Sigmoid colon (tissue), 7 donors: ENCODE results near the gene ZFP64. TPM values are rescaled to one million over a fixed set of nuclear protein-coding genes. Genes with fewer than 3 reads are reported as not detected.

Experiments used
- DNase-seq: peaks from one replicate; pipeline ENCODE4 v3.0.0-alpha.2; 2019
- H3K27ac ChIP-seq, 4 donors: fragments of 200-600 bp; sonication (generic); one replicate each; pipeline ENCODE4 v1.5.1; 2016 to 2019; ENCODE audit warnings: mild to moderate bottlenecking in 1 of 4
- H3K27me3 ChIP-seq, 3 donors: fragments of 200-600 bp; sonication (generic); one replicate each; pipeline ENCODE4 v1.5.1; 2019; ENCODE audit warnings: mild to moderate bottlenecking in 1 of 3
- H3K36me3 ChIP-seq, 4 donors: fragments of 200-600 bp; sonication (generic); one replicate each; pipeline ENCODE4 v1.5.1; 2016 to 2019
- H3K4me1 ChIP-seq, 4 donors: fragments of 200-600 bp; sonication (generic); one replicate each; pipeline ENCODE4 v1.5.1; 2017 to 2019
- H3K4me3 ChIP-seq, 4 donors: fragments of 200-600 bp; sonication (generic); one replicate each; pipeline ENCODE4 v1.5.1; 2017 to 2019; ENCODE audit warnings: mild to moderate bottlenecking in 2 of 4, moderate library complexity in 1 of 4
- H3K9me3 ChIP-seq, 4 donors: fragments of 200-600 bp in 3 of 4; sonication (generic) in 3 of 4; one replicate each; pipeline versions ENCODE4 v1.5.1 to v1.6.1; 2013 to 2019
- CTCF ChIP-seq, 4 experiments: fragments of 450-650 bp in 3 of 4; fragments of 200-600 bp in 1 of 4; IDR thresholded peaks; one replicate each; pipeline ENCODE4 v1.5.1; 2016 to 2019; ENCODE audit warnings: antibody characterized with exemption in 4 of 4, mild to moderate bottlenecking in 3 of 4, moderate library complexity in 2 of 4
- EP300 ChIP-seq, 4 donors: sonication (generic); formaldehyde crosslinking; IDR thresholded peaks; one replicate each; pipeline ENCODE4 v1.6.1; 2017; ENCODE audit warnings: antibody characterized with exemption in 4 of 4
- POLR2A ChIP-seq, 2 donors: fragments of 450-650 bp; IDR thresholded peaks; one replicate each; pipeline ENCODE4 v1.6.1; 2016; ENCODE audit warnings: antibody characterized with exemption in 2 of 2, mild to moderate bottlenecking in 2 of 2, moderate library complexity in 2 of 2
- POLR2AphosphoS5 ChIP-seq, 4 donors: sonication (generic); formaldehyde crosslinking; IDR thresholded peaks; one replicate each; pipeline ENCODE4 v1.6.1; 2017; ENCODE audit warnings: antibody characterized with exemption in 4 of 4
- WGBS, 2 donors: extraction: QIAGEN DNeasy Blood & Tissue Kit; methylation state at CpG; one replicate each; pipeline ENCODE4 v1.1.7; 2013; 5-methylcytosine and 5-hydroxymethylcytosine counted together
- intact Hi-C: fragments of 100-400 bp; cut with DNase I; formaldehyde crosslinking; loops from one replicate; pipeline ENCODE4 v1.15.1; 2023
- polyA plus RNA-seq, 3 donors: library from polyadenylated mRNA; stranded (reverse); fragments of 200-250 nt; gene quantifications; one replicate each; pipeline ENCODE4 v1.2.3, GENCODE V29; 2013
- total RNA-seq, 4 donors: library from RNA; depleted of rRNA; stranded (reverse); fragments of >200 nt; gene quantifications; one replicate each; pipeline ENCODE4 v1.1.0, GENCODE V29; 2016
- donor health status: healthy with polysubstance abuse.
- donor health status: Bipolar disorder and iron deficiency.
- donor health status: healthy.

The ZFP64 gene
- total and polyA plus RNA-seq, 7 donors: 5.4 to 20.5 (median 9.6) TPM

GRCh38 chr20:52172392-52173047, 19.1 kb downstream of the ZFP64 start:
- Histone ChIP-seq H3K4me3 (no peak overlapping the region), H3K9me3 (no peaks in the 10 kb centered on the region), H3K36me3 (peaks cover 0 to 30% (median 9%) of the 10 kb centered on the region in 4 donors), H3K27ac (no peak overlapping the region), H3K4me1 (no peaks in the 10 kb centered on the region), H3K27me3 (no peaks in the 10 kb centered on the region)
- DNase-seq: no peak
- intact Hi-C loops: no loop called here
- TF ChIP-seq CTCF (IDR thresholded peaks at IDR 0.05) (no peak), EP300 (IDR thresholded peaks at IDR 0.05) (no peak), POLR2AphosphoS5 (IDR thresholded peaks at IDR 0.05) (no peak), POLR2A (IDR thresholded peaks at IDR 0.05) (no peak)
- 82 to 86% methylated on average over 9 of the region's 9 CpGs for WGBS, 2 donors

- peaks cover 0 to 35% (median 9%) of the 10 kb centered on the region in 4 donors for H3K36me3 ChIP-seq
- DNase-seq: no peak
- intact Hi-C loops: no loop called here
- H3K9me3 ChIP-seq: no peaks in the 10 kb centered on the region
- TF ChIP-seq POLR2A (IDR thresholded peaks at IDR 0.05) (no peak), POLR2AphosphoS5 (IDR thresholded peaks at IDR 0.05) (no peak), CTCF (IDR thresholded peaks at IDR 0.05) (no peak), EP300 (IDR thresholded peaks at IDR 0.05) (no peak)
- H3K4me3 ChIP-seq: no peak overlapping the region
- WGBS, 2 donors: 96 to 98% methylated on average over 8 of the region's 8 CpGs
- H3K4me1 ChIP-seq: no peaks in the 10 kb centered on the region
- no peaks in the 10 kb centered on the region for H3K27me3 ChIP-seq
- no peak overlapping the region for H3K27ac ChIP-seq
Observed at GRCh38 chr20:52171025-52171424, 20.6 kb downstream of the ZFP64 start.

GRCh38 chr20:52168116-52168515, 23.5 kb downstream of the ZFP64 start:
- DNase-seq: no peak
- TF ChIP-seq CTCF (IDR thresholded peaks at IDR 0.05) (no peak), POLR2AphosphoS5 (IDR thresholded peaks at IDR 0.05) (no peak), EP300 (IDR thresholded peaks at IDR 0.05) (no peak), POLR2A (IDR thresholded peaks at IDR 0.05) (no peak)
- no peaks in the 10 kb centered on the region for H3K27me3 ChIP-seq
- peaks cover 0 to 56% (median 21%) of the 10 kb centered on the region in 4 donors for H3K36me3 ChIP-seq
- peaks cover 0 to 5% (median 0%) of the 10 kb centered on the region in 4 donors for H3K9me3 ChIP-seq
- no peak overlapping the region for H3K4me3 ChIP-seq
- 80 to 100% methylated on average over 1 of the region's 1 CpG for WGBS, 2 donors
- no peaks in the 10 kb centered on the region for H3K4me1 ChIP-seq
- intact Hi-C loops: no loop called here
- no peak overlapping the region for H3K27ac ChIP-seq

- no peaks in the 10 kb centered on the region for H3K27me3 ChIP-seq
- peaks cover 0 to 5% (median 0%) of the 10 kb centered on the region in 4 donors for H3K9me3 ChIP-seq
- no peak for TF ChIP-seq POLR2AphosphoS5 (IDR thresholded peaks at IDR 0.05)
- TF ChIP-seq EP300 (IDR thresholded peaks at IDR 0.05): no peak
- no peak for TF ChIP-seq POLR2A (IDR thresholded peaks at IDR 0.05)
- no peak for TF ChIP-seq CTCF (IDR thresholded peaks at IDR 0.05)
- intact Hi-C loops: no loop called here
- DNase-seq: no peak
- H3K4me3 ChIP-seq: no peak overlapping the region
- no peaks in the 10 kb centered on the region for H3K4me1 ChIP-seq
- H3K27ac ChIP-seq: no peak overlapping the region
- H3K36me3 ChIP-seq: peaks cover 0 to 57% (median 20%) of the 10 kb centered on the region in 4 donors
- 97 to 99% methylated on average over 4 of the region's 4 CpGs for WGBS, 2 donors
Observed at GRCh38 chr20:52167232-52167840, 24.2 kb downstream of the ZFP64 start.
